GM04503 (cell line): ENCODE measurements around the gene NPAS2.

Experiments used
- DNase-seq: peaks from one replicate; pipeline ENCODE4 v3.0.0-alpha.2; 2012; ENCODE audit warnings: low read depth

The NPAS2 gene

DNA sequence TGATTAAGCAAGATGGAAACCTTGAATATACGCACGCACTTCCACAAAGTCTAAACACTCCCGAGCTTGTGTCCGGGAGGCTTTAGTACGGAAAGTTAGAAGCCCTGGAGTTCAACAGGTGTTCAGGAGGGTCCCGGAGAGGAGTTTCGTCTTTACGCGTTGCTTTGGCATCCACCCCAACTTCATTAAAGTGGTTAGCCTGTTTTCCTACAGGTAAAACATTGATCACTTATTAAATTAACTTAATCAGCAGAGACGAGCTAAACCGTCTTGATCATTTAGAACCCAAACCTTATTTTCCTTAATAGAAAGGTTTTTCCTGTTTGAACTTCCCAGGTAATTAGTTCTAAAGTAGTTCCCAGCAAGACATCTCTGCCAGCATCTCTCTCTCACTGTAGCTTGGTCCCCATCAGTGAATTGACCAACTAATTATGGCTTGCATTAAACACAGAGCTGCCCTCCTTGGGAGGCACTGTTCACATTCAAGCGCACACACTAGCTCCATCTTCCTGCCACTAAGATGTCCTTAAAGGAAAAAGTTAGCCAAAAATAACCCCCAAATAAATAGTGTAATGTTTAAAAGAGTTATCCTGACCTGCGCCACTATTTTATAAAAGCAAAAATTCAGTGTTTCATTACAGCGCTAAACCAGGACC, 1.4 kb downstream of the NPAS2 start:
- DNase-seq: no peak

DNA sequence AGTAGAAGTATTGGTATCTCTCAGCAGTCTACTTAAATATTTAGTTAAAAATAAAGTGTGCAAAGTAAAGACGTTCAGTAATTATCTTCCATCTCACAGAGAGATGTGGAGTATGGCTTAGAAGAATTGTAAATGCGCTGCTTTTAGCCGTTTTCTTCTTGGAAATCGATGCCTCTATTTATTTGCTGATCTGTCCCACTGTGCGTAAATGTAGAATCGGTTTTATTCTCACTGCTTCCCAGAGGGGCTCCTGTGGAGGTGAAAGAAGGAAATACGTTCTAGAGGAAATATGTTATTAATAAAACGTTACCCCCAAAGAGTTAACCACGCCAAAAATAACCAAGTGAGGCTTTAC, 1.9 kb downstream of the NPAS2 start:
- DNase-seq: no peak

DNA sequence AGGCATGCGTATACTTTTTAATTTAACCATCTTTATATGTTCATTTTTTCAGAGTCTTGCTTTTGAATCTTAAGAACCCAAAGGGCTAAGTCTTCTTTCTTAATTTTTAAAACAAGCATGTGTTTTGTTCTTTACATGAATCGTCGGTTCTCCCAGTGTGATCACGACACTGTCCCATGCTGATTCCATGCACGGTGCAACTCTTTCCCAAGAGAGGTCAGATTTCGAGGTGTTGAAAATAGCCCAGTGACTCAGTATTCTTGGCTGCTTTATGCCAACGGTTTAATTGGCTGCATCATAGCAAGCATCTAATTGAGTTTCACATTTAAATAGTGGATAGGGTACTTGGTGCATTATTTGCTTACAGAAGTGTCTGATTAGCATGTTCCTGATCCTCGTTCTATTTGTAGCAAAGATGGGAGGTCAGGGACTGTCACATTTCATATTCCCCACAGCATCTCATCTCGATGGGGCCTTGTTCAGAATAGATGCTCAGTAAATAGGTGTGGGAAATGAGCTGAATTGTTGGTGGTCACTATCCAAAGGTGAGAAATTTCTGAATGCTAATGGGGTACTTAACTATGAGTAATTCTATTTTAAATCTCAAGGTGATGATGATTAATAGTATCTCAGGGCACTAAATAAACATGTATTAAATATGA, 2.8 kb downstream of the NPAS2 start:
- no peak for DNase-seq

DNA sequence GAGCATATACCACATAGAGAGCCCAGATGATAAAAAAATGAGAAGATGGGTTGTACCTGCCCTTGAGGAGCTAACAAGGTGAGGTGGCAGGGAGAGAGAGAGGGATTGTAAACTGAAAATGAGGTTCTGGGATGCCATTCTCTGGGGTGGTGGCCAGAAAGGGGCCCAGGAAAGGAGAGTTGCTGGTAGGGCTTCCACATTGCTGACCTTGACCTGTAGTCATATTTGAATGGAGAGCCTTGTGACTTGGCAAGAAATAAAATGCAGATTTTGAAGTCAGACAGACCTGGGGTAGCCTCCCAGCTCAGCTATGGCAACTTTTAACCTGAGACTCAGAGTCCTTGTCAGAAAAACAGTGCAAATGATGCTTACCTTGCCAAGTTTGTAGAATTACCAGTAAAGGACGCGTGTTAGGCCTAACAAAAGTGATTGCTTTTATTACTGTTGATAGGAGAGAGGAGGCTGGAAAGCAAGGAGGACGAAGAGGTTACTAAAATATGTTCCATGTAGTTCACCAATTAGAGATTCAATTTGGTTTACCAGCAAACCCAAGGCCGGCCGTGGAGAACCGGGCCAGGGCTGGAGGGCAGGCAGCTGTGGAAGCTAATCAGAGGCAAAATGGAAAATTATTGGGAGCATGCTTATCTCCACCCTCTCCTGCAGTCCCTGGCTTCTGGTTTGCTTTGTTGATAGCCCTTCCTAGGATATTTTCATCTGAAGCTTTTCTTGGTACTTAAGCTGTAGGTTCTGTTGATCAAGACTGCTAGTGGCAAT, 3.9 kb downstream of the NPAS2 start:
- DNase-seq: no peak

DNA sequence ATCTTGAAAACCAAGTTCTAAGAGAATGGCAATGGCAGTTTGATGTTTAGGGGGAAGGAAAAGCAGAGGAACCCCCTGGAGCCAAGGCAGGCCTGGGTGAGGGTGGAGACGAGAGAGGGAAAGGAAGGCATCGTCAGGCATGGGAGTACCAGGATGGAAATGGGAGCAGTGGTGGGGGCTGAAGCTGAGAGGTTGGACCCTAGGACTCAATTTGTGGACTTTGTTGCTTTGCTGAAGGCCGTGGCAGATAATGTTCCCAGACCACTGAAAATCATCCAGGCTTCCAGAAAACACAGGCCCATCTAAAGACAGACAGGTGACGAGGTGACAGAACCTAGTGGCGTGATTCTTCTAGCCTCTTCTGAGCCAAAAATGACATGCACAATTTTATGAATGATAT, 4.9 kb downstream of the NPAS2 start:
- no peak for DNase-seq

DNA sequence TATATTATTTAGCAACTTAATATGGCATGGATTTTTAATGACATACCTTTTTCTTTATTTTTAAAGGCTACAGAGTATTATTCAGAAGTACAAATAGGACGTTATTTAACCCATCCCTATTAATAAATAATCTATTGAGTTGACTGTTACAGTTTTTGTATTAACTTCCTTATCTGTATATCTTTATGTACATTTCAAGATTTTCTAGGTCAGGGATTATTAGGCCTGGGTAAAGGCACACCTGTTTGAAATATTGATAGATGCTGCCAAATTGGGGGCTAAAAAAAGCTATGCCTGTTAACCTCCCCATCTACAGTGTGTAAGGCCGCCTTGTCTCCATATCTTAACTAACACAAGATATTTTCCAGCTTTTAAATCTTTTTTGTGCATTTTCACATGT, 6.6 kb downstream of the NPAS2 start:
- DNase-seq: no peak

DNA sequence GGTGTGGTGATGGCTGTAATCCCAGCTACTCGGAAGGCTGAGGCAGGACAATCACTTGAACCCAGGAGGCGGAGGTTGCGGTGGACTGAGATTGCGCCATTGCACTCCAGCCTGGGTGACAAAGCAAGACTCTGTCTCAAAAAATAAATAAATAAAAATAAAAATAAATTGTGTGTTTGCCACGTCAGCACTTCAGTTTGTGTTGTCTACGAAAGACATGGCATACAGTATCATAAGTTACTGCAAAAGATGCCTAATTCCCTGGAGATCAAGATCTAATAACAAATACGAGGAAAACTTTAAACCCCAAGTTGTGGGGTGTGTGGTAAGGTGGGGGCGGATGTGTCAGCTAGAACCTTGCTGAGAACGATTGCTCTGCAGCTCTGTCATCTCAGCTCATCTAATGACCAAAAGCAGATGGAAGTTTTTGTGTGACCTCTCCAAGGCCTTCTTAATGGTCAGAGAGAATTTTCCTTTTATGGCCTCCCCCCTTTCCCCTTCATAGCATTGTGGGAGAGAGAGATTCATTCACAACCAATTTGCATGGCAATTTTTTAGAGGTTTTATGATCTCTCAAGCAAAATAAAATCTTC, 11.3 kb downstream of the NPAS2 start:
- no peak for DNase-seq

DNA sequence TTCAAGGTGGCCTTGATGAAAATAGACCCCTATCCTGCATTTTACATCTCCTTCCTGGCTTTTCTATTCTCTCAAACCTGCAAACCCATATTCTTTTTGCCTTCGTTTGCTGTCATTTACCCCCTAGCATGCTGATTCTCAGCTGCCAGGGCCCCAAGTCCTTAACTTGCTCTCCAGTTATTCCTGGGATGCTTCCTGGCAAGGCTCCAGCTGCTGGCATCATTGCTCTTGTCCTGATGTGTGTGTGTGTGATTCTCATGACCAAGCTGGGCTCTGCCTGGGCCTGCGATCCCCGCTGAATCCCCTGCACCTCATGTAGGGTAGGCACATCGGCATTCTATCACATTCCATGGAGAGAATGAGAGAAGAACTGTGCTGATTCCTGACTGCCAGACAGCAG, 11.9 kb downstream of the NPAS2 start:
- no peak for DNase-seq

DNA sequence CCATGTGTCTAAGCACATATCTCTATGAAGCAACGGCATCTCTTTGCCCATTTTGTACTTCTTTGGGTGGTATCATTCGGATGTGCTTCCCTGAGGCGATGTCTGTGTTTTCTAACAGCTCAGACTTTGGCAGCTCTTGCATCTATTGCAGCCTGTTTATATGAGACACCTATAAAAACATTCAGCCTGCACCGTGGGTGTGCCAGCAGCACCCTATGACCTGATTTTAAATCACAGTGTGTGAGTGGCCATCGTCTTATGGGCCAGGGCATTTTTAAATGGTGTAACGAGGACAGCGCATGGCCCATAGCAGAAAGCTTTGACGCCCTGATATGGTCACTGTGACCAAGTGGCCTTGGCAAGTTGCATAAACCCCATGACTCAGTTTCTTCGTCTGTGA, 12.9 kb downstream of the NPAS2 start:
- no peak for DNase-seq

DNA sequence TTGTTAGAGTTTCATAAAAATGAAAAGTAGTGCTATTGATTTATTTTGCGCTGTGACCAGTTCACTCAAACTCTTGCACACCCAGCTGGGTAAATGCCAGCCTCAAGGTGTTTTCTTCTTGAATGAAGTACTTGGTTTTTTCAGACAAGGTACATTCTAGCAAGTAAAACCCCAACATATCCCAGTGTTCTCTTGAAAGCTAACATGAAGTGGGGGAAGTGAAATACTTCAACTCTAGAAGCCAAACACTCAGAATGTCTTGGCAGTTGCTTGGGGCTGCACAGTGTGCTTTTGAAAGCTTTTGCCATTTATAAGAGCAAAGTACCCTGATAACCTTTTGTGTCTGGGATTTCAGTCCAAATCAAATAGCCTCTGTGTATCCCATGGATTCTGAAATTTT, 13.4 kb downstream of the NPAS2 start:
- no peak for DNase-seq

DNA sequence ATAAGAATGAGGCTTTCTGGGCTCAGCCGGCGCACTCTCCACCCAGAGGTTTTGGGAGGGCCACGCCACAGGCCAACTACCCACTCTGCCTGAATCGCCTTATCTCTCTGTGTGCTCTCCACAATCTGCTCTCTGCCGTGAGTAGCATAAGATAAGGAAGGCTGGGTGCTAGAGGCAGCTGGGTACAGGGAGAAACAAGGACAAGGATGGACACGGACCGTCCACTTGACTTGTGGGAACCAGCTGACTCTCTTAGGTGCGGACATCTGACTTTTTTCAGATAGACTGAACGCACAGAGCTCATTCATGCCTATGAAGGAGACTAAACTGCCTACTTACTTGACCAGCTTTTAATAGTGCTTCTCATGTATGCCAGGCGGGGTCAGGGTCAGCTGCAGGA, 14.3 kb downstream of the NPAS2 start:
- DNase-seq: no peak

DNA sequence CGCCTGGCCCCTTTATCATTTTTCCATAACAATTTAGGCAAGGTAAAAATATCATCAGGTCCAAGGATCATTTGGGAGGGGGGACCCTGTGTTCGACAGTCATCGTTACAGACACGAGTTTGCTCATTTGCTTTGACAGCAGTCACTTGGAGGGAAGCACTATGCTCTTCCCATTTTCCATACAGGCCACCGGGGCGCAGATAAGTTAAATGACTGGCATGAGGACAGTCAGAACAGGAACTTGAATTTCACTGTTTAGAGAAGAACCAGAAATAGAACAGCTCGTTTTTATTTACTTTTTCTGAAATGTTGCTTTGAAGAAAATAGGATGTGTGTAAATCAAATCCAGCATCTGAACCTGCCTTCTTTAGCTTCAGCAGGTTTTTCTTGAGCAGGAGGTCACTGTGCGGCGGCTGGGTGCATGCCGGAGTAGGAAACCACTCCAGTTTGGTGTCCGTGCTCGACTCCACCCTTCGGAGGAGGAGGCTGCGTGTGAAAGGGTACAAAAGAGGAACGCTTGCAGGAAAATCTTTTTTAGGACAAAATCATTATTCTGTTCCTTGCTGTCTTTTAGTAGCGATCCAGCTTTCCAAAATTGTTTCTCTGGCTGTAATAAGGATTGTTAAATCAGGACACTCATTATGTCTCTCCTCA, 15.2 kb downstream of the NPAS2 start:
- DNase-seq: no peak

DNA sequence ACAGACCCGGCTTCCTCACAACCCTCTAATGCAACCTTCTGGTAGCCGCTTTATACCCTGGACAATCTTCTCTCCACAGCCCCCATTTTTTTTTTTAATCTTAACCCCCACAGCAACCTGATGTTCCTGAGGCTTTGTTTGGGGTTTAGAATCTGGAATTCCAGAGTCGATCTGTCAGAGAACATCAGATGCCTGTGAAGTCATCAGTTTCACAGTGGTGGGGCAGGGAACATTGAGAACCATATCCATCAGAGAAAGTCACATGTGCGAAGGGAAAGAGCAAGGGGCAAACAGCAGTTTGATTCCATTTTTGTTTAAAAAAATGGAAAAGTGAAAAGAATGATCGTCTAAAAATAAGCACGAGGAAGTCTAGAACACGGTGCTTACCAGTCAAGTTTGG, 20.6 kb downstream of the NPAS2 start:
- no peak for DNase-seq

DNA sequence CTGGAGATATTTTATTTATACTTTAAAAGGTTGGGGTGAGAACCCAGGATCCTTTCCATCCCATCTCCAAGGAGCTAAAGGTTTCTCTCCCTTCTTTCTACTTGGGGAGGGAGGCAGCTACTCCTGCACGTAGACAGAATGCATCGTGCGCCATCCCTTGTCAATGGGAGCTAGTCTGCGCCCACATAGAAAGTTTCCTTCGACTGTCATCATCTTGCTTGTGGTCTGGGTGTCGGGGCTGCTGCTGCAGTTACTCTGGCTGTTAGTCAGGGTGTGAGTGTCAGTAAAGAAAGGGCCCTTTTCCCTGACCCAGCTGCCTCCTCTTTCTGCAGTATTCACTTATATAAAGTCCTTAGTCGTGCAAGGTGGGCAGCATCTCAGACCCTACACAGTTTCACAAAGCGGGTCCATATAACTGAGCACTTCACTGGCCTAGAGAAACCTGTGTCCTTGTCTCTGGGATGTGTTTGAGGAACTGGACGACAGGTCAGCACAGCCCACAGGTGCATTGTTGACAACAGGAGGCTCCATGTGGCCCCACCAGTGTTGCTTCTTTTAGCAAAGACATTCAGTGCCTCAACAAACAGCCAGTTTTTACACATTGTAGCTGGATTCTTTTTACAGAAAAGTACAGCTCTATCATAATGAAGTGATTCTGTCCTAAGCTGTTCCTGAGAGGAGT, 22.4 kb downstream of the NPAS2 start:
- DNase-seq: no peak

DNA sequence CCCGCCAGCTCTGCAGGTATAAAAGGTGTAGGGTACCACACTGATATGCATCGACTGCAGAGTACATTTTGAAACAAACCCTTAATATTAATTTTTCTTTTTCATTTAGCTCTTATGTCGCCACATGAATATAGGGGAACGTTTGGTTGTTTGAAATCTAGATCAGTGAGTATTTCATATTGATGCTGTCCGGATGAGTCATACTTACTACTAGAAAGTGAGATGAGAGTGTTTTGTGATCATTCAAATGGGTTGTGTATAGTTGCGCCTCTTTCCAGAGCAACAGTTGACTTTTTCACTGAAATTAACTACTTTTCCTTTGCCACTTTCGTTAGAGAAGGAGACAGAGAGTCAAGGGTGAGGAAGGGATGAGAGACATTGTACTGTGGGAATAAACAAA, 24.6 kb downstream of the NPAS2 start:
- no peak for DNase-seq

DNA sequence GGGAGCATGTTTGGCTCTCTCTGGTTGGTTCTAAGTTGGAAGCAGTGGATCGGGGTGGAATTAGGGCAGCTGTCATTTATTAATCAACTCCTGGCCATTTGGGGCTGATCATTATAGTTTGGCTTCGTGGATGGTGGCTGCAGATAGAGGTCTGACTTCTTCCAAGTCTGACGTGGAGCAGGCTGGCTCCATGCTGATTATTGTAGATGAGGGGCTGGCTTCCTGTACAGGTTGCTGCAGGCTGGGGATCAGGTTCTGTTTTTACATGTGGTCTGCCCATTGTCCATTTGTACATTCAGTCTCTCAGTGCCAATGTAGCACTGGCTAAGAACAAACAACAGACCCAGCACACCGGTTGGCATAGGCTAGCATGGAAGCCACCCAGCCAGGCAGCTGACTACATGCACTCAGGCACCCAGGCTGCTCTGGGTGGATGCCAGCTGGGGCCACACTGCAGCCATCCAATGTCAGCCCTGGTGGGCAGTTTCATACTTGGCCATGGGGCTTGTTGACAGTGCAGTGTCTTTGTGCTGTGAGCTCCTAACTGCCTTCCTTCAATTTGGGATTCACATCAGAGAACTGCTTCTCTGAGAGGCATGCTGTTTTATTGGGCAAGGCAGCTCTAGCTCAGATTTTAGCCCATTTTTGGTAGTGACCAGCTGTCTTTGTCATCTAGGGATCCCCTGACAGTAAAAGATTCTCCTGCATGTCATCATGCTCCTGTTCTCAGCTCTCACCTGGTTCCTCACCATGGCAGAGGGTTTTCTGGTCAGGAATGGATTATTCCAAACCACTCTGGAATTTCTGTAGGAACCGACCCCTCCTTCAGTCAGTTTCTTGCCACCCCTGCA, 25.4 kb downstream of the NPAS2 start:
- DNase-seq: no peak

DNA sequence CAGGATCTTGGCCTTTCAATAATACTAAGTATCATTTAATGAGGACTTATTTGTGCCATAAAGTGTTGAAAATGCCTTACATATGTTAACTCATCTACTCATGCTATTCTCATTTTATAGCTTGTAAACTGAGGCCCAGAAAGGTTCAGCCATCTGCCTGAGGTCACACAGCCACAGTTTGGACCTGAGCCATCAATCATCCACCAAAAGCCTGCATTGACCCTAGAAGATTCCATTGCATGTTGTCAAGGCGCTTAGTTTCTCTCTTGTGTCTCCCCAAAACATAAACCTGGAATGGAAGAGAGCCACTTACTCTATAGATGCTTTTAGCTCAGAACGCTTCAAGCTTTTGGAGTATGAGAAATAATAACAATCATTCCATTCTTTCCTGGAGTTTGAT, 26.8 kb downstream of the NPAS2 start:
- DNase-seq: no peak

DNA sequence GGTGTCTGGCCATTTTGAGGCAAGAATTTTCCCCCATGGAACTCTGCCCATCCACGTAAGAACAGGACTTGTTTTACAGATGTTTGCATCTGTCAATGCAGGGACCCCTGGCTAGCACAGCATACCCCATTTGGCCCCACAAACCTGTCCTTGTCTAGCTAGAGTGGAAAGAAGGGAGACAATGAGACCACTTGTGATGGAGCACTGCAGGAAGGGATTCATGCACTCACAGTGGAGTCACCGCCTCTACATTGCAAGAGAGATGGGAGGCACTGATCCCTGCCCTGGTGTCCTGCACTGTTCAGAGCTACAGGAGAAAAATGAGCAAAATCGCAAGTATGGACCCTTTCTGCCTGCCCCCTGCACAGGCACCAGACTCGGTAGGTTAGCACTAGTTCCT, 32.5 kb downstream of the NPAS2 start:
- no peak for DNase-seq

DNA sequence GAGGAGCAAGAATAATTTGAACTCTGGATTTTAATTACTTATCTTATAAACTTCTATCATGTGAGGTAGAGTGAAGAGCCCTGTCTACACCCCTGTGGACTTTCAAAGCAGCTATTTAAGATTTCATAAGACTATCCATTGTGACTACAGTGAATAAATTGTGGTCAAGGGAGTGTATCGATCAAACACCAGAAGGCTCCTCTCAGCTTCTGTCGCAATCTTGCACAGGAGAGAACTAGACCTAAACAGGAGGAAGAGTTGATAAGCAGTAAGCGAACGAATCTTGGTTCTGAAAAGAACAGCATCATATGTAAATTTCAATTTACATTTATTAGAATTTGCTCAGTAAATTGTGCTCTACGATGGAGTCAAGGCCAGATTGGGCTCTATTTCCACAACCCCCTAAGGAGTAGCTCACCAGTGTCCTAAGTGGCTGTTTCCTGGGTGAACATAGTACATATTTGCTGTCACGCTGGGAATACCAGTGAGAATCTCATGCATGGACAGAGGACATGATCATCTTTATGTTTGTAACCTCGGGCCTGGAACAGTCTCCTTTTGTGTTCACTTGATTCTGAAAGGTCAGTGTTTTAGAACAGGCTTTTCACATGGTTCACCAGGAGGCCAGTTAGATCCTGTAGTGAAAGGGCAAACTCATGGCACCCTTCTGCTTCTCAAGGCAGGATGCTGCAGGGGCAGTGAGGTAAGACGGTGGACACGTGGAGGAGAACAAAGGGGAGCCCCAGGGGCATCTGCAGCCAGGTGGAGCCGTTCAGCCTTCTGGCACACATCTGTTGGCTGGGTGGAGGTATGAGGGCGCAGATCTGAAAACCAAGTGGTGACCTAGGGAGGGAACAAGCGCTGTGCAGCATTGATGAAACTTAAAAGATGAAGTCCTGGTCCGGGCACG, 33.3 kb downstream of the NPAS2 start:
- DNase-seq: no peak
